SK-N-SH (cell line): ENCODE data around the gene GRIP1.

ENCODE experiments used
- IRF3 ChIP-seq: fragments of 150-350 bp; IDR thresholded peaks from 2 replicates; pipeline ENCODE4 v1.6.1; 2016; ENCODE audit warnings: mild to moderate bottlenecking, low read depth, low read length
- JUND ChIP-seq: IDR thresholded peaks from 2 replicates; pipeline ENCODE4 v1.4.0; 2012
- MEF2A ChIP-seq: IDR thresholded peaks from 2 replicates; pipeline ENCODE4 v1.4.0; 2012; ENCODE audit warnings: low read depth, borderline replicate concordance
- MXI1 ChIP-seq: IDR thresholded peaks from 2 replicates; pipeline ENCODE4 v1.6.1; 2012; ENCODE audit warnings: mild to moderate bottlenecking, low read depth, low read length, improper control_type of control experiment
- NRF1 ChIP-seq: IDR thresholded peaks from 2 replicates; pipeline ENCODE4 v1.6.1; 2012; ENCODE audit warnings: low read depth, mild to moderate bottlenecking, low read length
- RAD21 ChIP-seq: IDR thresholded peaks from 2 replicates; pipeline ENCODE4 v1.6.1; 2012; ENCODE audit warnings: mild to moderate bottlenecking, low read length
- SMC3 ChIP-seq: IDR thresholded peaks from 2 replicates; pipeline ENCODE4 v1.6.1; 2012; ENCODE audit warnings: low read depth, low read length, improper control_type of control experiment
- TAF1 ChIP-seq: IDR thresholded peaks from 2 replicates; pipeline ENCODE4 v1.6.1; 2012; ENCODE audit warnings: low read depth, mild to moderate bottlenecking, low read length, moderate library complexity, borderline replicate concordance
- TEAD4 ChIP-seq: IDR thresholded peaks from 2 replicates; pipeline ENCODE4 v1.4.0; 2012; ENCODE audit warnings: mild to moderate bottlenecking, borderline replicate concordance; ENCODE audit not compliant: insufficient read depth
- TF ChIP-seq, protein P1 (sequence below): fragments of 200-600 bp; sonication (generic); IDR thresholded peaks from 2 replicates; pipeline ENCODE4 v1.6.1; 2017; ENCODE audit warnings: antibody characterized with exemption, mild to moderate bottlenecking, moderate library complexity

GRCh38 chr12:66491853-66492252 lies 187.0 kb downstream of the GRIP1 start:
- TF ChIP-seq TEAD4 (no peak), MEF2A (no peak), NRF1 (no peak), MXI1 (no peak), IRF3 (no peak), SMC3 (no peak), RAD21 (no peak), TAF1 (no peak), JUND (no peak)
- TF ChIP-seq, protein P1, sequence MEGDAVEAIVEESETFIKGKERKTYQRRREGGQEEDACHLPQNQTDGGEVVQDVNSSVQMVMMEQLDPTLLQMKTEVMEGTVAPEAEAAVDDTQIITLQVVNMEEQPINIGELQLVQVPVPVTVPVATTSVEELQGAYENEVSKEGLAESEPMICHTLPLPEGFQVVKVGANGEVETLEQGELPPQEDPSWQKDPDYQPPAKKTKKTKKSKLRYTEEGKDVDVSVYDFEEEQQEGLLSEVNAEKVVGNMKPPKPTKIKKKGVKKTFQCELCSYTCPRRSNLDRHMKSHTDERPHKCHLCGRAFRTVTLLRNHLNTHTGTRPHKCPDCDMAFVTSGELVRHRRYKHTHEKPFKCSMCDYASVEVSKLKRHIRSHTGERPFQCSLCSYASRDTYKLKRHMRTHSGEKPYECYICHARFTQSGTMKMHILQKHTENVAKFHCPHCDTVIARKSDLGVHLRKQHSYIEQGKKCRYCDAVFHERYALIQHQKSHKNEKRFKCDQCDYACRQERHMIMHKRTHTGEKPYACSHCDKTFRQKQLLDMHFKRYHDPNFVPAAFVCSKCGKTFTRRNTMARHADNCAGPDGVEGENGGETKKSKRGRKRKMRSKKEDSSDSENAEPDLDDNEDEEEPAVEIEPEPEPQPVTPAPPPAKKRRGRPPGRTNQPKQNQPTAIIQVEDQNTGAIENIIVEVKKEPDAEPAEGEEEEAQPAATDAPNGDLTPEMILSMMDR = no peak
